ENCODE measurements around the gene WASF1.

DNA sequence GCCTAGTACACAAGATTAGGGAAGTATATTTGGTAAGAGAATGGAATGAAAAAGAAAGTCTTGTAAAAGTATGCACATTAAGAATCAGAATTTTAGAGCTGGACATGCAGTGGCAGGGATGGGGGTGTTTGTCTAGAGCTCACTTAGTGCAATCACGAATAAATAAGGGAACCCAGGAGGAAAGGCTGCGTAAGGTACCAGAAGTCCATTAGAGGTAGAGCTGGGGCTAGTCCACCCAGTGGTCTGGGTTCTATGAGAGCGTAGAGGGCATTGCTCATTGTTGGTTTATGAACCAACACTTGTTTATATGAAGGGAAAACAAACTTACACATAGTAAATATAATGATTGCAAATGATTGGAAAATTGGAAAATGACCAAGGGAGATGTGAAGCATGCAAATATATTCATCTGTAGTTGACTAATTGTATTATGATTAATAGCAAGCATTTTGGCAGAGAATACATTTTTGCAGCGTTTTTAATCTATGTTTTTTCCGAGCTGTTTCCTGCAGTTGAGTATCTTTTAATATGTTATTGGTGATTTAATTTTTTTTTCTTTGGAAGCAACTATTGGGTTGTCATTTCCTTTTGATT, 3.9 kb upstream of the WASF1 start:
- TF ChIP-seq, protein P1, sequence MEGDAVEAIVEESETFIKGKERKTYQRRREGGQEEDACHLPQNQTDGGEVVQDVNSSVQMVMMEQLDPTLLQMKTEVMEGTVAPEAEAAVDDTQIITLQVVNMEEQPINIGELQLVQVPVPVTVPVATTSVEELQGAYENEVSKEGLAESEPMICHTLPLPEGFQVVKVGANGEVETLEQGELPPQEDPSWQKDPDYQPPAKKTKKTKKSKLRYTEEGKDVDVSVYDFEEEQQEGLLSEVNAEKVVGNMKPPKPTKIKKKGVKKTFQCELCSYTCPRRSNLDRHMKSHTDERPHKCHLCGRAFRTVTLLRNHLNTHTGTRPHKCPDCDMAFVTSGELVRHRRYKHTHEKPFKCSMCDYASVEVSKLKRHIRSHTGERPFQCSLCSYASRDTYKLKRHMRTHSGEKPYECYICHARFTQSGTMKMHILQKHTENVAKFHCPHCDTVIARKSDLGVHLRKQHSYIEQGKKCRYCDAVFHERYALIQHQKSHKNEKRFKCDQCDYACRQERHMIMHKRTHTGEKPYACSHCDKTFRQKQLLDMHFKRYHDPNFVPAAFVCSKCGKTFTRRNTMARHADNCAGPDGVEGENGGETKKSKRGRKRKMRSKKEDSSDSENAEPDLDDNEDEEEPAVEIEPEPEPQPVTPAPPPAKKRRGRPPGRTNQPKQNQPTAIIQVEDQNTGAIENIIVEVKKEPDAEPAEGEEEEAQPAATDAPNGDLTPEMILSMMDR (conservative IDR thresholded peaks at IDR 0.05; ENCODE audit: low read depth in 2 of 2), result no peak
- TF ChIP-seq CREB1 (CRISPR knock-in tag; IDR thresholded peaks at IDR 0.05; ENCODE audit: low read depth) (no peak), EZH2phosphoT487 (IDR thresholded peaks at IDR 0.05; ENCODE audit: unreplicated experiment) (no peak)
- TF ChIP-seq, protein P2, sequence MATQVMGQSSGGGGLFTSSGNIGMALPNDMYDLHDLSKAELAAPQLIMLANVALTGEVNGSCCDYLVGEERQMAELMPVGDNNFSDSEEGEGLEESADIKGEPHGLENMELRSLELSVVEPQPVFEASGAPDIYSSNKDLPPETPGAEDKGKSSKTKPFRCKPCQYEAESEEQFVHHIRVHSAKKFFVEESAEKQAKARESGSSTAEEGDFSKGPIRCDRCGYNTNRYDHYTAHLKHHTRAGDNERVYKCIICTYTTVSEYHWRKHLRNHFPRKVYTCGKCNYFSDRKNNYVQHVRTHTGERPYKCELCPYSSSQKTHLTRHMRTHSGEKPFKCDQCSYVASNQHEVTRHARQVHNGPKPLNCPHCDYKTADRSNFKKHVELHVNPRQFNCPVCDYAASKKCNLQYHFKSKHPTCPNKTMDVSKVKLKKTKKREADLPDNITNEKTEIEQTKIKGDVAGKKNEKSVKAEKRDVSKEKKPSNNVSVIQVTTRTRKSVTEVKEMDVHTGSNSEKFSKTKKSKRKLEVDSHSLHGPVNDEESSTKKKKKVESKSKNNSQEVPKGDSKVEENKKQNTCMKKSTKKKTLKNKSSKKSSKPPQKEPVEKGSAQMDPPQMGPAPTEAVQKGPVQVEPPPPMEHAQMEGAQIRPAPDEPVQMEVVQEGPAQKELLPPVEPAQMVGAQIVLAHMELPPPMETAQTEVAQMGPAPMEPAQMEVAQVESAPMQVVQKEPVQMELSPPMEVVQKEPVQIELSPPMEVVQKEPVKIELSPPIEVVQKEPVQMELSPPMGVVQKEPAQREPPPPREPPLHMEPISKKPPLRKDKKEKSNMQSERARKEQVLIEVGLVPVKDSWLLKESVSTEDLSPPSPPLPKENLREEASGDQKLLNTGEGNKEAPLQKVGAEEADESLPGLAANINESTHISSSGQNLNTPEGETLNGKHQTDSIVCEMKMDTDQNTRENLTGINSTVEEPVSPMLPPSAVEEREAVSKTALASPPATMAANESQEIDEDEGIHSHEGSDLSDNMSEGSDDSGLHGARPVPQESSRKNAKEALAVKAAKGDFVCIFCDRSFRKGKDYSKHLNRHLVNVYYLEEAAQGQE (IDR thresholded peaks at IDR 0.05; ENCODE audit: unreplicated experiment), result no peak

All from GM23338 (cell line).